Measurements from ENCODE around the gene CFAP97D2. TPM values are rescaled to one million over a fixed set of nuclear protein-coding genes. Genes with fewer than 3 reads are reported as not detected.
"Not testable (repeated sequence)": the region's sequence is repeated elsewhere in the genome, so short reads cannot be mapped to it uniquely, and the experiment has no call there.

The CFAP97D2 gene
- total RNA-seq, 1 donor from 2014 or later = not detected

DNA sequence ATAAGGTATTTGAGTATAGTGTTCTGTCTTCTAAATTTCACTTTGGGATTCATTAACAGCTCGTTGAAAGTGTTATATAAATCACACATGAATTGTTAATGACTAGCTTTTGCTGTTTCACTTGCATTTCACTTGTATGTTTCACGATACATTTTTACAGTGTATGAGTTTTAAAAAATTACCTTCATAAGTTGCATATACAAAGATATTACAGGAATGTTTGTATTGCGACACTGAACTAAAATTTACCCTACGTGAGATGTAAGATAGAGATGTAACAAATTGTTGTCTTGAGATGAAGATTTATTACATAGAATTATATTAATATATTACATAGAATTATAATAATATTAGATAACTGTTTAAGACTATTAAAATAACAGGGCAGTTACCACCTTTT lies 57.2 kb downstream of the CFAP97D2 start:
- no peak for DNase-seq

DNA sequence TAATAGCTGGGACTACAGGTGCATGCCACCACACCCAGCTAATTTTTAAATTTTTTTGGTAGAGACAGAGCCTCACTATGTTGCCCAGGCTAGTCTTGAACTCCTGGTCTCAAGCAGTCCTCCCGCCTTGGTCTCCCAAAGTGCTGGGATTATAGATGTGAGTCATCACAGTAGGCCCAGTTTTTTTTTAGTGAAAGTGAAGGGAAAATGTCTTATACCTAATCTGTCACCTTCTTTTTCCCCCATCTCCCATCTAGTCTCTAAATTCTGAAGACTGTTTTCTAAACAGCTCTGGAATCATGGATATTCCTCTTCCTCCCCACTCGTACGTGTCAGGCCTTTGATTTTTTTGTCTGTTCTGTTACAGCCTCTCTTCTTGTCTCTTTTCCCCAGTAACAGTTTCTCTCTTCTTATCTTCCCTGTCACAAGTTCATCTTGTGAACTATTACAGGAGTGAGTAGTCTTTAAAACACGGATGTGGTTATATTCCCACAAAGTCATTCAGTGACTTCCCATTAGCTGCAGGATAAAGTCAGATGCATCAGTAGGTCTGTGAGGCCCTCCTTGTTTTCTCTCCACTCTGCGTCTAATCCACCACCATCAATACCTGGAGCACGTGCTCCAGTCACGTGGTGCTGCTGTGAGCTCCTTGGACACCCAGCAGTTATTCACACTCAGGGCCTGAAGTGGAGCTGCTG lies 58.5 kb downstream of the CFAP97D2 start:
- DNase-seq = no peak

DNA sequence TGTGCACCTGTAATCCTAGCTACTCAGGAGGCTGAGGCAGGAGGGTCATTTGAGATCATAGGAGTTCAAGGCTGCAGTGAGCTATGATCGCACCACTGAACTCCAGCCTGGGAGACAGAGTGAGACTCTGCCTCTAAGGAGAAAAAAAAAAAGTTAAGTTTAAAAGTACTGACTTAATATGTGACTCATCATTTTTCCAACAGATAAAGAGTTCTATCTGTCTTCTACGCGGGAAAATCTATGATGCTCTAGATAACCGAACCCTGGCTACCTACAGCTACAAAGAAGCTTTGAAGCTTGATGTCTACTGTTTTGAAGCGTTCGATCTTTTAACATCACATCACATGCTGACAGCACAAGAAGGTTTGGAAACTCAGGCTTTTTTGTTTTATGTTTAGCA lies 62.9 kb downstream of the CFAP97D2 start:
- no peak for DNase-seq

DNA sequence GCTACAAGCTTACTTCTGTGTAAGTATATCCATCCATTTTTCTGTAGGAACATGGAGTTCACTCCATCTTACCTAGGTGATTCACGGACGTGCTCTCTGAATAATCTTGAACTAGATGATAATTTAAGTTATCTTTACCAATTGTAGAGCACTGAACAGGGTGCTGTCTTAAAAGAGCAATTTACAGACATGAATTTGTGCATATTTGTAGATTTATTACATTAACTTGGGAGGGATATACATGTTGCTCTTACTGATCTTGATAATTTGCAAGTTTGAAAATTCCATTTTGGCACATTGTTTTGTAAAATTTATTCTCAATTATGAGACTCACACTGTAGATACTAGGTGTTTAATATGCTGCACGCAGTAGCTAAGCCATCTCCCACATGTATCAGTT lies 64.9 kb downstream of the CFAP97D2 start:
- DNase-seq = no peak

DNA sequence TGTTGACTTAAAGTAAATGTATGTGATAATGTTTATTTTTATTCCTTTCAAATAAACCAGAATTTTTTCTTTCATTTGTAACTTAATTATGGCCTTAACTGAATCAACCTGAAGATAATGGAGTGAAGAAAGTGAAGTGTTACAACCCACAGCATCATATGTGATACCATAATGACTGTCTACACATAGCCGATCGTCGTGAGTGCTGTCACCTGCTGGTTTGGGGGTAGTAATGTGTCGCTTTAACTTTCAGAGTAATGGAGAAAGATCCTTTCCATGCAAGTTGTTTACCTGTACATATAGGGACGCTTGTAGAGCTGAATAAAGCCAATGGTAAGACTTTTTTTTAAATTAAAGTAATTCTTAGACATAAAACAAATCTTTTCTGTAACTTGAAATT lies 65.6 kb downstream of the CFAP97D2 start:
- DNase-seq = no peak

DNA sequence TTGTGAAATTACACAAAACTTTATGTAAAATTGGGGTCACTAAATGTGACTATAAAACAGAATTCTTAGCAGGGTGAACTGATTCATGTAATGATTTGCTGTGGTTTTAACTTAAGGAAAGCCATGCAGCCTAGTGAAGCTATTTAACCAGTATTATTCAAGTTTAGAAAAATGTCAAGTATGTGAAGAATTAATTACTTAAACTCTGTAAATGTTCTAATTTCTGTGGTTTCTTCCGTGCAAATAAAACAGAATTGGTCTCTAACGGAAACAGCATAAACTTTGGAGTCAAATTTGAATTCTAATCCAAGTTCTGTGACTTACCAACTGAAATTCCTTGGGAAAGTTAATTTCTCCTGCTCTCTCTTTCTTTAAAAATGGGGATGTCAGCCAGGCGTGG lies 69.0 kb downstream of the CFAP97D2 start:
- DNase-seq = no peak

DNA sequence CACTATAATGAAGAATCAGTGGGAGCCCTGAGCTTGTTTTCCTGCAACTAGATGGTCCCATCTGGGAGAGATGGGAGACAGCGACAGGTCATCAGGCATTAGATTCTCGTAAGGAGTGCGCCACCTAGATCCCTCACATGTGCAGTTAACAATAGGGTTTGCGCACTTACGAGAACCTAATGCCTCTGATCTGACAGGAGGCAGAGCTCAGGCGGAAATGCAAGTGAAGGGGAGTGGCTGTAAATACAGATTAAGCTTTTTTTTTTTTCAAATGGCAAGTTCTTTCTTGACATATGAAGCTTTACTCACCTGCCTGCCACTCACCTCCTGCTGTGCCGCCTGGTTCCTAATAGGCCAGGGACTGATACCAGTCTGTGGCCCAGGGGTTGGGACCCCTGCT lies 70.0 kb downstream of the CFAP97D2 start:
- DNase-seq = no peak

DNA sequence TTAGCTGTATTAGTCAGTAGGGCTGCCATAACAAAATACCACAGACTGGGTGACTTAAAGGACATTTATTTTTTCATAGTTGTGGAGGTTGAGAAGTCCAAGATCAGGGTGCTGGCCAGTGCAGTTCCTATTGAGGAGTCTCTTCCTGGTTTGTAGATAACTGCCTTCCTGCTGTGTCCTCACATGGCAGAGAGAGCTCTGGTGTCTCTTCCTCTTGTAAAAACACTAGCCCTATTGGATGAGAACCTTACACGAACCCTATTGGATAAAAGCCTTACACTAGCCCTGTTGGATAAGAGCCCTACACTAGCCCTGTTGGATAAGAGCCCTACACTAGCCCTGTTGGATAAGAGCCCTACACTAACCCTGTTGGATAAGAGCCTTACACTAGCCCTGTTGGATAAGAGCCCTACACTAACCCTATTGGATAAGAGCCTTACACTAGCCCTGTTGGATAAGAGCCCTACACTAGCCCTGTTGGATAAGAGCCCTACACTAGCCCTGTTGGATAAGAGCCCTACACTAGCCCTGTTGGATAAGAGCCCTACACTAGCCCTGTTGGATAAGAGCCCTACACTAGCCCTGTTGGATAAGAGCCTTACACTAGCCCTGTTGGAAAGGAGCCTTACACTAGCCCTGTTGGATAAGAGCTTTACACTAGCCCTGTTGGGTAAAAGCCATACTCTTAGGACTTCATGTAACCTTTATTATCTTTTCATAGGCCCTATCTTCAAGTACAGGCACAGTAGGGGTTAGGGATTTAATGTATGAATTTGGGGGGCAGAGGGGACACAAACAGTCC lies 72.8 kb downstream of the CFAP97D2 start:
- DNase-seq = not testable (repeated sequence)

DNA sequence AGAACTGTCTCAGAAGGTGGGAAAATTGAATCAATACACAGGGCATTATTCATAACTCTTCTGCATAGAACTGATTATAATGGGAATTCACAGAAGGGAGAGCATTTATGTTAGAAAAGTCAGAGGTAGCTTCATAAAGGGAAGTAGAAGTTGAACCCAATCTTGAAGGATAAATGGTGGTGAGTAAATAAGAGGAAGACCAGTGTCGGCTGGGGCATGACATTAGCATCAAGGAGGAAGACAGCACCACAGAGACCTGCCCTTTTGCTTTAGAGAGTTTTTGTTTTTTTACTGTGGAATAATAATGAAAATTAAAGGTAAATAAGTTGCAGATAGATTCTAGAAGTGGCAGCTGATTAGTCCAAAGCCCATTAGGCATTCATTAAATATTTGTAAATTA lies 77.5 kb downstream of the CFAP97D2 start:
- DNase-seq = no peak

DNA sequence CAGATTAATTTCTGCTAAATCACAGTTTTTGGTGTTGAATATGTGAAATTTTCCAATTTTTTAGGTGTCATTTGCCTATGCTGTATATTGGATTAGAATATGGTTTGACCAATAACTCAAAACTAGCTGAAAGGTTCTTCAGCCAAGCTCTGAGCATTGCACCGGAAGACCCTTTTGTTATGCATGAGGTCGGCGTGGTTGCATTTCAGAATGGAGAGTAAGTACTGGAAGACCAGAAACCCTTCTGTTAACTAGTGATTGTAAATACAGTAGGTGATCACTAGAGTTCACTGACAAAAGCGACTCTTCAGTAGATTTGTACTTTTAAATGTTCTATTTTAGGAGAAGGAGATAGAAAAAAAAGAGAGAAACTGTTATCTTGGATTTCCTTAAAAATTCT lies 78.0 kb downstream of the CFAP97D2 start:
- DNase-seq = no peak

DNA sequence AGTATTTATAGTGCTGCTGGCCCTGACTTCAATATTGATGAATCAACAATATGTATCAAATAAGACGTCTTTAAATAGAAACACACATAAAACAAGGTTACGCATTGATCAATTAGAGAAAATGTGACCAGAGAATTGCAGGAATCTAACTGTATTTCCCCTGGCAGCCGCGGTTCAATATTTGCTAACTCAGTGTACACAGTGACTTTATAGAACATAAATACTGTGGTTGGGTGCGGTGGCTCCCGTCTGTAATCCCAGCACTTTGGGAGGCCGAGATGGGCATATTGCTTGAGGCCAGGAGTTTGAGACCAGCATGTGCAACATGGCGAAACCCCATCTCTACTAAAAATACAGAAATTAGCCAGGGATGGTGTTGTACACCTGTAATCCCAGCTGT lies 79.5 kb downstream of the CFAP97D2 start:
- DNase-seq = no peak

DNA sequence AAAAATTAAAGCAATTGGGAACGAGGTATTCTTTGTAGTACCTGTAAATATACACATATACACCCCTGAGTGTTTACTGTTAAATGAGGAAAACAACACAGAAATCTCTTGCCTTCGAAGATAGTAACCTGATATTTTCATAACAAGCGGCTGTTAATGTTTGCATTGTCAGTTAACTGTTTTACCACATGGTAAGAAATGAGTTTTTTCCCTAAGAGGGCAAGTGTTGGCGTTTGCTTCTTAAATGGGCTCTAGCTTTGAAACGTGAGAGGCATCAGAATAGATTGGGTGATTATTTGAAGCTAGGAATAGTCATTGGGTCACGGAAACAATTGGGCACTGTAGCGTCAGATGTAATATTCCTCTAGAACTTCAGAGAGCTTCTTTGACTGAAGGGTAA lies 80.3 kb downstream of the CFAP97D2 start:
- no peak for DNase-seq

DNA sequence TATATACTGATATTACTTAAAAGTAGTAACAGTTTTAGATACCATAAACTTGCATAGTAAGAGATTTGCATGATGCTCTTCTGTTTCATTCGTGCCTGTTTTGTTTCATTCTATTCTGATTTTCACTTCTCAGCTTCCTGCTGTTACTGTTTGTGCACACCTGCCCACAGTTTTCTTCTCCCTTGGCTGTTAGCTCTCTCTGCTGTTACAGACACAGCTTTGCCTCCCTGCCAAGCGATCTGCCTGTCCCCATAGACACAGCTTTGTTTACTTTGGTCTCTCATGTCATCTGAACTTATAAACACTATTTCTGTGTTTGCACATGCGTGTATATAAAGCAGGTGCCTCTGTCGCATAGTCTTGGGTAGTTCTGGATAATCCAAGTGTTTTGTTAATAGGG lies 80.9 kb downstream of the CFAP97D2 start:
- no peak for DNase-seq

DNA sequence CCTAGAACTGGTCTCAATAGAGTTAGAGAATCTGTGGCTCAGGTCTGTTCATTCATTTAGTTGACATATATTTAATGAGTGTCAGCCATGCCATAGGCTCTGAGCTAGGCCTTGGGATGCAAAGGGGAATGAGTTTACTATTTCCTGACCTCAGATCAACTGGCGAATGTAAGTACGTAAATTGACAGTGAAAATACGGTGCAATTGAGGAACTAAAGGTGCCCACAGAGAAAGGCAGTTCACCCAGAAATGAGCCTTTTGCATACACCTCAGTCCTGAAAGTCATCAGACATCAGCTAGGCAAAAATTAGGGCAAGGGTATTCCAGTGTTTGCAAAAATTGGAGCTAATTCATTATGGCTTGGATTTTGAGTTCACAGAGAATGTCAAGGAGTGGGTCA lies 81.8 kb downstream of the CFAP97D2 start:
- DNase-seq = no peak

DNA sequence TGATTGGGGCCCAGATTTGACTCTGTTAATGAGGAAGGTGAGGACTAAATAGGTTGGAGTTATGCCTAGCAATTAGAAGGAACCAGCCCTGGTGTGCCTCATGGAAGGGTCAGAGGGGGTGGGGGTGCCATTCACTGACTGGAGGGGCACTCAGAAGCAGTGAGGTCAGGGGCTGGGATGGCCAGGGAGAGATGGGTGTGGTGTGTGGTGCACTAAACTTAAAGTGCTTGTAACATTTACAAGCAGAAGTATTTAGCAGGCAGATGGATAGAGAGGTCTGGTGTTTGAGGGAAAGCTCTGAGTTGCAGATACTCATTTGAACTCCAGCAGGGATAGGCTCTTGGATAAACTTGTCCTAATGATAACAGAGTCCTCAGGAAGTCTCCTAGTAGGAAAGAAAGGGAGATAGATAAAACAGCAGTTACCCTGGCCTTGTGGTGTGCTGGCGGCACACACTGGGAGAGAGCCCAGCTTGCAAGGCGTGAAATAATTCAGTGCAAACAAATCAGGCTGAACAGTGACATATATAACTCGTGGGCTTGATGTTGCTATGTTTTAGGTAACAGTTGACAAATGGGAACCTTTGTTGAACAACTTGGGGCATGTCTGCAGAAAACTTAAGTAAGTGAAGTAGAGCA lies 82.4 kb downstream of the CFAP97D2 start:
- no peak for DNase-seq

DNA sequence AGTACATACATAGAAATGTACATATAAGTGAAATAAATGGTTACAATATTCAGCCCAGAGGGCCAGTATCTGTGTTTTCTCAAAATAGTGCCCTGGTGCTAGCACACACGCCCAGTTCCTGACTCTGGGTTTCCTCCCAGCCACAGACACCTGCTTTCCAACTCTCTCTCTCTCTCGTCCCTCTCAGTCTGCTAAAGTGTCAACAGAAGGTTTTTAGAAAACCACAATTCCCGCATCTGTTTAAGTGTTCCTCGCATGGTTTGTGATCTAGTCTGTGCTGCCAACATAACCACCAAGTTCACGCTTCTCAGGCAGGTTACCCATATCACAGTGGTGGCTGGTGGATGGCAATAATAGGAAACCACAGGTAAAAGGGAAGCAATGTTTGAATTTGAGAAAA lies 84.5 kb downstream of the CFAP97D2 start:
- DNase-seq = no peak

DNA sequence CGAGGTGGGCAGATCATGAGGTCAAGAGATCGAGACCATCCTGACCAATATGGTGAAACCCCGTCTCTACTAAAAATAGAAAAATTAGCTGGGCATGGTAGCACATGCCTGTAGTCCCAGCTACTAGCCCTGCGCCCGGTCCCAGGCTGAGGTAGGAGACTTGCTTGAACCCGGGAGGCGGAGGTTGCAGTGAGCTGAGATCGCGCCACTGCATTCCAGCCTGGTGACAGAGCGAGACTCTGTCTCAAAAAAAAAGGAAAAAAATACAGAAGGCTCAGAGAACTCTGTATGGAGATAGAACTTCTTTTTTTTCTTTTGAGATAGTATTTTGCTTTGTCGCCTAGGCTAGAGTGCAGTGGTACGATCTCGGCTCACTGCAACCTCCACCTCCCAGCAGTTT lies 85.3 kb downstream of the CFAP97D2 start:
- DNase-seq = not testable (repeated sequence)

DNA sequence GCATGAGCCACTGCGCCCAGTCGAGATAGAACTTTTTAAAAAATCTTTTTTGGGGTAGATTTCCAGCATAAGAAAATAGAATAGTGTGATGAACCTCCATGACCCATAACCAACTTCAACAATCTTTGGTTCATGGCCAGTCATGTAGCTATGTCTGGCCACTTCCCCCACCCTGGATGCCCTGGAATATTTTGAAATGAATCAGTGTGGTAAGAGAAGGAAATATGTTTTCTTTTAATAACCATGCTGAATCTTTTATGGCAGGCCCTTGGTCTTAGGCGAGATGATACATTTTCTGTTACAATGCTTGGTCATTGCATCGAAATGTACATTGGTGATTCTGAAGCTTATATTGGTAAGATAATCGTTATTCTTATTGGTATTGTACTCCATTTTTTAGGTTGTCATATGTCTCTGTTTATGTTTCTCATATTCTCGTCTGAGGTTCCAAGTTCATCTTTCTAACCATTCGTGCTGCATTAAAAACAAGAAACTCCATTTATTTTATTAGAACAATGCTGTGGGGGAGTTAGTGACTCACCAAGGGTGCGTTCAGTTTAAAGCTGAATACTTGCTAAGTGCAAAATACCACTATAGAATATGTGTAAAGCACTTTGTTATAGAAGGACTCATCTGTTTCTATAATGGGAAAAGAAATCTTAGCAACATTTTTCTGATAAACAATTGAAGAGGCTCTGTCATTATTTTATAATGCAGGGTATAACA lies 86.0 kb downstream of the CFAP97D2 start:
- no peak for DNase-seq

DNA sequence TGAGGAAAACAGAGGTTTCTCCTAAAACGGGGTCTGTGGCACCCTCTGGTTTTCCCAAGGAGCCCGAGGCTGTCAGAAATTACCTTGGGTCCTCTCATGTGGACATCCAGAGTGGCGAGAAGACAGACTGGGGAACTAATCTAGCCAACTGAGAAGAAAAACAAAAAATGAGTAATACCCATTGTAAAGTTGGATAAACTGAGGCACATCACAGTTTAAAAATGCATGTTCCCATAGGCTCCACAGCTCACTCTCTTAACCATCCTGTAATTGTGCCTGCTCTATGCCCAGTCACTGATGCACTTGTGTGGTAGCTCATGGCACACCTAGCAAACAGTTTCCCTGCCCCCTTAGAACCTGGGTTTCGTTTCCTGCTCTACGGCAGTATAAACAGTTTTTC lies 87.2 kb downstream of the CFAP97D2 start:
- no peak for DNase-seq

DNA sequence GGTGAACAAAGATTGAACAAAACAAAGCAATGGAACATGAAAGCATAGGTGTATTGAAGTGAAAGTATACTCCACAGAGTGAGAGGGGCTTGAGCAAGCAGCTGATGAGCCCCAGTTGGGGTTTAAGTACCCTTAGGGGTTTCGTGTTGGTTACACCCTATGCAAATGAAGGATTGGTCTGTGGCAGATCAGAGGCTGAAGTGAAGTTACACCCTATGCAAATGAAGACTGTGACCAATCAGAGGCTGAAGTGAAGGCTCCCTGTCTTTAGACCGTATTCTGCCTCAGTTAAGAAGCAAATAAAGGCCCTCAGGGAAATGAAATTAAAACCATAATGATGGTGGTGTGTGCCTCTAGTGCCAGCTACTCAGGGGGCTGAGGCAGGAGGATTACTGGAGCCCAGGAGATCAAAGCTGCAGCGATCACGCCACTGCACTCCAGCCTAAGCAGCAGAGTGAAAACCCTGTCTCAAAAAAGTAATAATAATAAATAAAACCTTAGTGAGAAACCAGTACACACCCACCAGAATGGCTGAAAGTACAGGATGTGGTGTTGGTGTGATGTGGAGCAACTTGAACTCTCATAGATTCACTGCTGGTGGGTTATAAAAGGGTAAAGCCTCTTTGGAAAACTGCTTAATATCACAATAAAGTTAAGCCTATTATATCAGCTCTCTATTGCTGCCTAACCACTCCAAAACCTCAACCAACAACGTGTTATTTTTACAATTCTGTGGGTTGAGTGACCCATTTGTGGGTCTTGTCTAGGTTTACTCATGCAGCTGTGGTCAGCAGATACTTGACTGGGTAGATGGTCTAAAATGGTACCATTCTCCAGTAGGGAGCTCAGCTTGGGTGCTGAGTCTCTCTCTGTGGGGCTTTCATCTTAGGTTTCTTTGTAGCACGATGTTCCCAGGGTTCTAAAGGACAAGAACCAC lies 89.6 kb downstream of the CFAP97D2 start:
- no peak for DNase-seq

DNA sequence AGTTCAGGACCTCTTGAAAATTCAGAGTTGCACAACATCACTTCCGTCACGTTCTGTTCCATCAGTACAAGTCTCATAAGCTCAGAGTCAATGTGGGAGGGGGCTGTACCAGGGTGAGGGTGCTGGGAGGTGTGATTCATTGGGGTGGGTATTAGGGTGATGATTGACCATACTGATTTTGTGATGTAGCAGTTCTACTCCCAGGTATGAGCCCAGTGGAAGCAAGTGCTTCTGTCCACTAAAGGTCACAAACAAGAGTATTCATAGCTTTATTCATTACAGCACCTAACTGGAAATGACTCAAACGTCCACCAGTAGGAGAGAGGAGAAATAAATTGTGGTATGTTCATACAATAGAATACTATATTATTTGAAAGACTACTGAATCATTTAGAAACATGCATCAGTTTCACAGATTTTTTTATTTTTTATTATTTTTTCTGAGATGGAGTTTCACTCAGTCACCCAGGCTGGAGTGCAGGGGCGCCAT lies 90.3 kb downstream of the CFAP97D2 start:
- DNase-seq = no peak

All from tongue (tissue), 2 donors.